ENCODE data around the gene NAP1L4.

GRCh38 chr11:2992234-2992996, at the start of gene NAP1L4:
- TF ChIP-seq SUZ12 (IDR thresholded peaks at IDR 0.05; ENCODE audit: extremely low read depth, insufficient read depth, insufficient read length), result no peak
- no peak for TF ChIP-seq ZNF274 (IDR thresholded peaks at IDR 0.05; ENCODE audit: low read depth, low read length)
